Activated naive CD8-positive, alpha-beta T cell treated with anti-CD3 and anti-CD28 coated beads for 36 hours (primary cell): ENCODE results near the gene AXDND1. TPM values are rescaled to one million over a fixed set of nuclear protein-coding genes. Genes with fewer than 3 reads are reported as not detected.
"Not testable (repeated sequence)": the region's sequence is repeated elsewhere in the genome, so short reads cannot be mapped to it uniquely, and the experiment has no call there.

Experiments used
- DNase-seq: peaks from one replicate; pipeline ENCODE4 v3.0.0; 2021
- H3K27ac Mint-ChIP-seq: one replicate; pipeline ENCODE4 v1.8.0; 2022; ENCODE audit warnings: mild to moderate bottlenecking, moderate library complexity, mixed read lengths
- H3K27me3 Mint-ChIP-seq: one replicate; pipeline ENCODE4 v1.8.0; 2022; ENCODE audit warnings: mild to moderate bottlenecking, mixed read lengths
- H3K36me3 Mint-ChIP-seq: one replicate; pipeline ENCODE4 v1.8.0; 2021; ENCODE audit warnings: mild to moderate bottlenecking, mixed read lengths
- H3K4me1 Mint-ChIP-seq: one replicate; pipeline ENCODE4 v1.8.0; 2021; ENCODE audit warnings: mixed read lengths
- H3K4me3 Mint-ChIP-seq: one replicate; pipeline ENCODE4 v1.8.0; 2022; ENCODE audit warnings: mild to moderate bottlenecking, moderate library complexity, mixed read lengths
- H3K9me3 Mint-ChIP-seq: one replicate; pipeline ENCODE4 v1.8.0; 2022; ENCODE audit warnings: mixed read lengths
- total RNA-seq, 2 experiments: library from RNA; stranded (reverse); gene quantifications; one replicate each; pipeline ENCODE4 v1.2.3, GENCODE V29; 2021

AXDND1 gene
- total RNA-seq, 2 experiments from 2014 or later = 0.56 to 0.64 TPM

DNA sequence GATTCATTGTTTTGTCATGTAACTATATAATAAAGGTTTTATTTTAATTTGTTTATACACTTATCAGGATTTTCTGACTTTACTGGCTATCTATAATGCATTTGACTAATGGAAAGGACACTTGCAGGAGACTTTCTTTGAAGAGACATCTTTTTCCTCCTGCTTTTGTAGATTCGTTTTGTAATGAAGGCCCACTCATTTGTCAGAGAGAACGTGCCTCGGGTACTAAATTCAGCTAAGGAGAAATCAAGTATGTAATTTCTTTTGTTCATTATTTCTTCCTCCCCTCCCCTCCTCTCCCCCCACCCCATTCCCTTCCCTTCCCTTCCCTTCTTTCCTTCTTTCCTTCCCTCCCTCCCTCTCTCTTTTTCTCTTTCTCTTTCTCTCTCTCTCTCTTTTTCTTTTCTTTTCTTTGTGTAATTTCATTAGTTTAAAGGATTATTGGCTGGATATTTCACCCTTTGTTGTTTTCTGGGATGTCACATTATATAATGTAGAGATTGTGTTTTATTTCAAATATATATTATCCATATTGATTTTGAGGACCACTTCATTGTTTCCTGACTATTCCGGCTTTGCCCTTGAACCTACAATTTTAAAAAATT lies 23.7 kb upstream of the AXDND1 start:
- no peak for DNase-seq
- H3K27ac Mint-ChIP-seq = peak overlapping the region; percentile 23
- H3K27me3 Mint-ChIP-seq = no peaks in the 10 kb centered on the region
- peaks cover 24% of the 10 kb centered on the region for H3K36me3 Mint-ChIP-seq
- H3K4me3 Mint-ChIP-seq = no peak overlapping the region
- peaks cover 2% of the 10 kb centered on the region for H3K4me1 Mint-ChIP-seq
- no peaks in the 10 kb centered on the region for H3K9me3 Mint-ChIP-seq

DNA sequence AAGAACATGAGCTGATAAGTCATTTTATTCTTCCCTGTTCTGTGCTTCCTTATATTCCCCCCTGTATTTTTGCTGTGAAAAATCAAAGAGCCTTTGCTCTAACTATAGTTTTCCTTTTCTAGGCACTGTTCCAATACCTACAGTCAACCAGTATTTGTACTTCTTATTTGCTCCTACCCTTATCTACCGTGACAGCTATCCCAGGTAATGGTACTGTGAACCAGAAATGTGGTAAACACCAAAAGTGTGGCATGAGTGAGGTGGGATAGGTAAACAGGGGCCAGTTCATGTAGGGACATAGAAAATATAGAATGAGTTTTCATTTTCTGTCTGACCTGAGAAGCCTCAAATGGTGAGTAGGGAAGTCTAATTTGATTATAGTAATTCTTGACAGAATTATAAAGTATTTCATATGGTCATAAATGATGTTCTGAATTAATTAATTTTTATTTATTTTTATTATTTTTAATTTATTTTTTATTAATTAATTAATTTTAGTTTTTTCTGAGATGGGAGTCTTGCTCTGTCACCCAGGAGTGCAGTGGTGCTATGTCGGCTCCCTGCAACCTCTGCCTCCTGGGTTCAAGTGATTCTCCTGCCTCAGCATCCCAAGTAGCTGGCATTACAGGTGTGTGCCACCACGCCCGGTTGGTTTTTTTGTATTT lies 22.9 kb upstream of the AXDND1 start:
- Mint-ChIP-seq H3K4me3 (no peak overlapping the region), H3K4me1 (peaks cover 2% of the 10 kb centered on the region), H3K27ac (no peak overlapping the region), H3K36me3 (peaks cover 22% of the 10 kb centered on the region), H3K27me3 (no peaks in the 10 kb centered on the region), H3K9me3 (no peaks in the 10 kb centered on the region)
- no peak for DNase-seq

DNA sequence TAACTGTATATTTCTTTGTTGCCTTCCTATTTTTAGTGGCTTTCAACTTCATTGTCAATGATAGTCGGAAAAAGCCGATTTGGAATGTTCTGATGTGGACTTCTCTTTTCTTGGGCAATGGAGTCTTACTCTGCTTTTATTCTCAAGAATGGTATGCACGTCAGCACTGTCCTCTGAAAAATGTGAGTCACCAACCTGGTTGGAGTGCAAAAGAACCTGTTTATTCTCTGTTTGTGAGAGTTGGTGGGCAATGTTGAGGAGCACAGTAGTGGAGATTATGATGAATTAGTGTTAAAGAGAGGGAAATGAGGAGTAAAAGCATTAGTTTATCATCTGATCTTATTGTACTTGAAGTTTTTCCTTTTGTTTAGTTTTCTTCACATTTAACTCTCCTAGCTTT lies 14.5 kb upstream of the AXDND1 start:
- Mint-ChIP-seq H3K27ac (peak overlapping the region; percentile 76), H3K36me3 (peaks cover 27% of the 10 kb centered on the region), H3K4me1 (peaks cover 4% of the 10 kb centered on the region), H3K27me3 (no peaks in the 10 kb centered on the region), H3K4me3 (peak overlapping the region; percentile 22), H3K9me3 (no peaks in the 10 kb centered on the region)
- no peak for DNase-seq

DNA sequence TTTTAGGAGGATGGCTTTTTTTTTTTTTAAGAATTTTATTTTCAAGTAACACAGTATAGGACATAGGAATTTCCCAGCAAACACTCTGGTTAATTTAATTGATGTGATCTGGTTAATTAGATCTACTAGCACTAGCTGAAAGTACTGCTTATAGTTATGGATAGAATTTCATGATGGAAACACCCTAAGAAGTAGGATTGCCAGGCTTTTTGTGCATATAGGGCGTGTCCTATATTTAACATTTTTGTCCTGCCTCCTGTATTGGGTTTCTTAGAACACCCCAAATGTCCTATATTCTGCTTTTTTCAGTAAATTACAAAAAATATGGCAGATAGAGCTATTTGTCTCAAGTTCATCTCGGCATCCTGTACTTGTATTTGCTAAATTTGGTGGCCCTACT lies 13.5 kb upstream of the AXDND1 start:
- no peaks in the 10 kb centered on the region for H3K9me3 Mint-ChIP-seq
- peak overlapping the region; percentile 38 for H3K27ac Mint-ChIP-seq
- H3K27me3 Mint-ChIP-seq = no peaks in the 10 kb centered on the region
- H3K36me3 Mint-ChIP-seq = peaks cover 27% of the 10 kb centered on the region
- peaks cover 4% of the 10 kb centered on the region for H3K4me1 Mint-ChIP-seq
- DNase-seq = no peak
- H3K4me3 Mint-ChIP-seq = no peak overlapping the region

DNA sequence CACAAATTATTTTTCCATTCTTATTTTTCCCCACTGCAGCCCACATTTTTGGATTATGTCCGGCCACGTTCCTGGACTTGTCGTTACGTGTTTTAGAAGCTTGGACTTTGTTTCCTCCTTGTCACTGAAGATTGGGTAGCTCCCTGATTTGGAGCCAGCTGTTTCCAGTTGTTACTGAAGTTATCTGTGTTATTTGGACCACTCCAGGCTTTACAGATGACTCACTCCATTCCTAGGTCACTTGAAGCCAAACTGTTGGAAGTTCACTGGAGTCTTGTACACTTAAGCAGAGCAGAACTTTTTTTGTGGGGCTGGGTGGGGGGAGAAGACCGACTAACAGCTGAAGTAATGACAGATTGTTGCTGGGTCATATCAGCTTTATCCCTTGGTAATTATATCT lies 12.2 kb upstream of the AXDND1 start:
- Mint-ChIP-seq H3K36me3 (peaks cover 27% of the 10 kb centered on the region), H3K27ac (no peak overlapping the region), H3K9me3 (no peaks in the 10 kb centered on the region), H3K4me1 (peaks cover 4% of the 10 kb centered on the region), H3K27me3 (no peaks in the 10 kb centered on the region), H3K4me3 (no peak overlapping the region)
- DNase-seq = no peak

DNA sequence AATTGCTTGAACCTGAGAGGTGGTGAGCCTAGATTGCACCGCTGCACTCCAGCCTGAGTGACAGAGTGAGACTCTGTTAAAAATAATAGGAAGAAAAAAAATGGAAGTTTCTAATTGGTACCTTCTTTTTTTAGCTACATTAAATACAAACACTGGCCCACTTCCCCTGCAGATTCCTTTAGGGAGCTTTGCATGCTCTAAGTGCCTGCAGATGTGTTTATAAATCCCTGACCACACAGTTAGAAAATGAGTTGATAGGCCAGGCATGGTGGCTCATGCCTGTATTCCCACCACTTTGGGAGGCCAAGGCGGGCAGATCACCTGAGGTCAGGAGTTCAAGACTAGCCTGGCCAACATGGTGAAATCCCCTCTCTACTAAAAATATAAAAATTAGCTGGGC lies 4.1 kb upstream of the AXDND1 start:
- H3K27me3 Mint-ChIP-seq, H3K27ac Mint-ChIP-seq, H3K36me3 Mint-ChIP-seq, H3K4me3 Mint-ChIP-seq, H3K4me1 Mint-ChIP-seq, H3K9me3 Mint-ChIP-seq, DNase-seq: not testable (repeated sequence)

DNA sequence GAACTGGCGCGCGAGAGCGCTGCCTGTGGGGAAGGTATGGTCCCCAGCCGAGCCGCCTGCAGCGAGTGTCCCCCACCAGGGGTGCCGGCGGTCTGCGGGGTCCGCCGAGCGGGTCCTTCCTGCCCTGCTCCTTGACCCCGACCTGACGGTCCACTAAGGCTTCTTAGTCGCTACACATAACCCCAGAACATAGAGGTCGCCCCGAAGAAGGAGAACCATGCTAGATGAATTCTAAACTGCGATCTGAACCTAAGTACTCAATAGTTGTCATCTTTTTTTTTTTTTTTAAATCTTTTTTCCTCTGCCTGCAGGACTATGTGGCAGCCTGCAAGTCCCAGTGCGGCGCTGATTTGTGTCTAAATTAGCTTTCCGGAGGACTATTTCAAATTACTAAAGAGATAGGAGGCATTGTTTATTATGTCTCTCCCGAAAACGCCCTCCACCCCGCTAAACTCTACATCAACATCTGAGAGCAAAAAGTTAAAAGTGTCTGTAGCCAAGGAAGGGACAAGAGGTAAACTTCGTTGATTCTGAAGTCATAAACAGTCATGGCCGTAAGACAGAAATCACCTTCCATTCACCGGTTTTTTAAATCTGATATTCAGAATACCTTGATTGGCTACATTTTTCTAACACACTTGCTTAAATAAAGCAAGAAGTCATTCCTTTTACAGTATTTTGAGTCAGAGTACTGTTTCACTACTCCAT lies 476 bp downstream of the AXDND1 start:
- Mint-ChIP-seq H3K27me3 (no peaks in the 10 kb centered on the region), H3K4me3 (peak overlapping the region; percentile 93), H3K9me3 (no peaks in the 10 kb centered on the region), H3K27ac (peak overlapping the region; percentile 99), H3K4me1 (peaks cover 9% of the 10 kb centered on the region), H3K36me3 (peaks cover 2% of the 10 kb centered on the region)
- no peak for DNase-seq

DNA sequence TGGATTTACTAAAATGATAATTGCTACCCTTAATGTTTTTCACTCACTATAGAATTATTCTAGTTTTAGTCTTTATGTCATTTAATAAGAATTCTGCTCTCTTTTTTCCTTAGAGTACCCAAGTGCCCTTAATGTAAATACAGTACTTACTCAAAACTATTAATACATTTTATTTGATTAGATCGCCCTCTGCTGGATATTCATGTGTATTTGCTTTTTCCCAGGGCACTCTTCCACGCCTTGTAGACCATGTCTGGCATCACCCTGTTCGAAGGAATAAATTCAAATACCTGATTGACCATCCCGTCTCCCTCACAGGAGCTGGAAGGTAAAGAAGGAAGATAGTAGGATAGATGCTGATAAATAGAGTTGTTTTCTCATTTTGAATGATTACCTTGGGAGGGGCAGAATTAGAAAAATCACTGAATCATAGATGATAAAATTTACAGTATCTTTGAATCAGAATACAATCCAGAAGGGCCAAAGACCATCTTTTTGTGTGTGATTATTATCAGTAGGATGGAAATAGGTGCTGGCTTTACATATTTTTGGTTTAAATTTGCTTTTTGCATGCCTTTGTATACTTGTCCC lies 4.1 kb downstream of the AXDND1 start:
- DNase-seq = no peak
- H3K4me3 Mint-ChIP-seq = no peak overlapping the region
- peaks cover 2% of the 10 kb centered on the region for H3K36me3 Mint-ChIP-seq
- H3K4me1 Mint-ChIP-seq = peaks cover 9% of the 10 kb centered on the region
- no peak overlapping the region for H3K27ac Mint-ChIP-seq
- no peaks in the 10 kb centered on the region for H3K27me3 Mint-ChIP-seq
- H3K9me3 Mint-ChIP-seq = no peaks in the 10 kb centered on the region

DNA sequence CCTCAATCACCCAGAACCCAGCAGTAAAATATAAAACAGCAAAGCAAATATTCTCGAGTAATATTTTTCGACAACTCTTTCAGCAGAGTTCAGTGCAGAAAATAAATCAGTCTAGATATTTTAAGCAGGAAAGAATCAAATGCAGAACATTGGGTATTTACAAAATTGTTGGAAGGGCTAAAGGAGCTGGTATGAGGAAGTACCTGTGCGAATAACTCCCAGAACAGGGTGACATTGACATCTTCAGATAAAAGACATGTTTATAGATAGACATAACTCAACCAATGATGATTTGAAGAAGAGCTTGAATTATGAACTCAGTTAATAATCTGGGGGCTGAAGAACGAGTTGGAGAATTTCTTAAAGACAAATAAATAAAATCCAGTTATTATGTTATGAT lies 6.4 kb downstream of the AXDND1 start:
- Mint-ChIP-seq H3K4me3 (no peak overlapping the region), H3K36me3 (no peaks in the 10 kb centered on the region), H3K27me3 (no peaks in the 10 kb centered on the region), H3K27ac (no peak overlapping the region), H3K4me1 (peaks cover 2% of the 10 kb centered on the region), H3K9me3 (no peaks in the 10 kb centered on the region)
- no peak for DNase-seq

DNA sequence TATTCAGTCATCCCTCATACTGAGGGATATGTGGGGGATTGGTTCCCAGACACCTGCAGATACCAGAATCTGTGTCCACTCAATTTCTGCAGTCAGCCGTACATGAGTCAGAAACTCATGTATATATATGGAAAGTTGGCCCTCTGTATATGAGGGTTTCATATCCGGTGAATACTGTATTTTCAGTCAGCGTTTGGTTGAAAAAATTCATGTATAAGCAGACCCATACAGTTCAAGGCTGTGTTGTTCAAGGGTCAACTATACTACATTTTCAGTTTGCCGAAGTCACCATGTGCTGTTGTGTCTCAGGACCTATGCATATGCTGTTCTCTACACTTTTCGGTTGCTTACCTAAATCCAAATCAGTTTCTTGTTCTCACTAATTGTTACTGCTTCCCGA lies 10.5 kb downstream of the AXDND1 start:
- Mint-ChIP-seq H3K9me3 (no peaks in the 10 kb centered on the region), H3K27me3 (no peaks in the 10 kb centered on the region), H3K27ac (no peak overlapping the region), H3K4me1 (no peaks in the 10 kb centered on the region), H3K36me3 (no peaks in the 10 kb centered on the region), H3K4me3 (no peak overlapping the region)
- no peak for DNase-seq

DNA sequence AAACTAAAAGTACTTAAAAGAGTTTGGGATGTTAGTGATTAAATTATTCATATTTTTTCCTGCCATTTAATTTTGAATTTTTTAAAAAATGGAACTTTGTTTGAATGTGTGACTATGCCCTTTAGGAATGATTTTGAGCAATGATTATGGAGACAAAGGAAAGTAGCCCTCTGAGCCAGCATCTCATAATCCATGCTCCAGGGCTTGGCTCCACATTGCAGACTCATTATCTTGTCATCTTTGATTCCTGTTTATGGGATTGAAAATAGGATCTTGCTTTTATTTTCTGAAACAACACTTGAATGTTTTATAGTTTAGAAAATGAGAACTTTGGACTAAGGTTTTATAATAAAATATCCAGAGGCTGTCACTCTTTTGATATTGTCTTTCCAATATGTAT lies 14.5 kb downstream of the AXDND1 start:
- no peaks in the 10 kb centered on the region for H3K27me3 Mint-ChIP-seq
- H3K4me3 Mint-ChIP-seq = no peak overlapping the region
- H3K4me1 Mint-ChIP-seq = no peaks in the 10 kb centered on the region
- no peaks in the 10 kb centered on the region for H3K9me3 Mint-ChIP-seq
- no peaks in the 10 kb centered on the region for H3K36me3 Mint-ChIP-seq
- no peak for DNase-seq
- H3K27ac Mint-ChIP-seq = no peak overlapping the region

DNA sequence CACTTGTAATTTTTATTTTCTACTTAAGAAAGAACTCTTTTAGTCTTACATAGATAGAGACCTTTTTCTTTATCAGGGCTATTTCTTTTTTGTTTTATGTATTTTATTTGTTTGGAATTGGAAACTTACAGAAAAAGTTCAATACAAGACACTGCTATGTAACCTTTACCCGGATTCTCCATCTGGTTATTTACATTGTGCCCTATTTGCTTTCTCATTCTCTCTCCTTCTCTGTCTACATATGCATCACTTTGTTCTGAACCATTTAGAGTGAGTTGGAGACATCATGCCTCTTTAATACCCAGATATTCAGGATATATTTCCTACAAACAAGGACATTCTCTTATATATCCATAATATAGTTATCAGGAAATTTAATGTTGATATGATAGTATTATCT lies 18.3 kb downstream of the AXDND1 start:
- no peaks in the 10 kb centered on the region for H3K27me3 Mint-ChIP-seq
- no peaks in the 10 kb centered on the region for H3K36me3 Mint-ChIP-seq
- H3K4me1 Mint-ChIP-seq = no peaks in the 10 kb centered on the region
- no peak overlapping the region for H3K27ac Mint-ChIP-seq
- no peak overlapping the region for H3K4me3 Mint-ChIP-seq
- H3K9me3 Mint-ChIP-seq = no peaks in the 10 kb centered on the region
- no peak for DNase-seq

DNA sequence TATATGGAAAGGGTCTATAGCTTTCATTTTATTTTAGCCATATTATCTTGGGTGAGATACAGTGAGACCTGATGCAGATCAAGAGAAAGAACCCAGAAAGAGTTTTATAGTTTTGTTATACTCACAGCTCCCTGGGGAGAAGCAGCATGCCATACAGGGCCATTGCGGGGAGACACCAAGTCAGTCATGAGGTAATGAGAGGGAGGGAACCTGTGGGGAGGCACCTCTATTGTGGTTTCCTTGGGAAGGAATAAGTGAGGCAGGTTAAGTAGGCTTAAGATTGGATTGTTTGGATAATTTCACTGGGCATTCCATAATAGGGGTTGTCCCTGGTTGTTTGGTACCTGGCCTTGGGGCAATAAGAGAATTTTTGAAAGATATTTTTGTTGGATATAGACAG lies 19.7 kb downstream of the AXDND1 start:
- no peak for DNase-seq
- Mint-ChIP-seq H3K4me1 (no peaks in the 10 kb centered on the region), H3K36me3 (no peaks in the 10 kb centered on the region), H3K9me3 (no peaks in the 10 kb centered on the region), H3K27ac (no peak overlapping the region), H3K4me3 (no peak overlapping the region), H3K27me3 (no peaks in the 10 kb centered on the region)

DNA sequence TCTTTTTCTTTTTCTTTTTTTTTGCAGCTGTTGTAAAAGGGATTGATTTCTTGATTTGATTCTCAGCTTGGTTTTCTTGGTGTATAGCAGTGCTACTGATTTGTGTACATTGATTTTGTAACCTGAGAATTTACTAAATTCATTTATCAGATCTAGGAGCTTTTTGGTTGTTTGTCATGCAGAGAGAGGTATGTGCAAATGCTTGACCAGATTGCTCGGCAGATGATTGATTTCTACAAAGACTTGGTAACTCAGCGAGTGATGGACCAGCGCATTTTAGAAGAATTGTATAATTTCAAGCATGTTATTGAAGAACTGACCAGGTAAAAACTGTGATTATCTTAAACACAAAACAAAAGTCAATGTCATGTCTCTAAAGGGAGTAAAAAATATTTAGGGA lies 27.9 kb downstream of the AXDND1 start:
- Mint-ChIP-seq H3K9me3 (peaks cover 16% of the 10 kb centered on the region), H3K27ac (no peak overlapping the region), H3K4me3 (no peak overlapping the region), H3K4me1 (no peaks in the 10 kb centered on the region), H3K36me3 (peaks cover 15% of the 10 kb centered on the region), H3K27me3 (peaks cover 5% of the 10 kb centered on the region)
- no peak for DNase-seq

DNA sequence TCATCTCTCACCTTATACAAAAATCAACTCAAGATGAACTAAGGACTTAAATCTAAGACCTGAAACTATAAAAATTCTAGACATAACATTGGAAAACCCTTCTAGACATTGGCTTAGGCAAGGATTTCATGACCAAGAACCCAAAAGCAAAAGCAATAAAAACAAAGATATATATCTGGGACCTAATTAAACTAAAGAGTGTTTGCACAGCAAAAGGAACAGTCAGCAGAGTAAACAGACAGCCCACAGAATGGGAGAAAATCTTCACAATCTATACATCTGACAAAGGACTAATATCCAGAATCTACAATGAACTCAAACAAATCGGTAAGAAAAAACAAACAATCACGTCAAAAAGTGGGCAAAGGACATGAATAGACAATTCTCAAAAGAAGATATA lies 33.6 kb downstream of the AXDND1 start:
- H3K27me3 Mint-ChIP-seq, H3K27ac Mint-ChIP-seq, DNase-seq, H3K4me1 Mint-ChIP-seq, H3K4me3 Mint-ChIP-seq, H3K9me3 Mint-ChIP-seq, H3K36me3 Mint-ChIP-seq: not testable (repeated sequence)
